Measurements from ENCODE around the gene SIGLEC7.

The SIGLEC7 gene

GRCh38 chr19:51119101-51119500 lies 23.0 kb upstream of the SIGLEC7 start:
- no peak for DNase-seq

- no peak for DNase-seq
These were observed 22.5 kb upstream of the SIGLEC7 start for GRCh38 chr19:51119611-51120010.

- DNase-seq = no peak
These were observed 21.9 kb upstream of the SIGLEC7 start for GRCh38 chr19:51120160-51120559.

GRCh38 chr19:51121257-51121656 lies 20.8 kb upstream of the SIGLEC7 start:
- DNase-seq = no peak

GRCh38 chr19:51122112-51122981 lies 19.8 kb upstream of the SIGLEC7 start:
- no peak for DNase-seq

- no peak for DNase-seq
These were observed 18.7 kb upstream of the SIGLEC7 start for GRCh38 chr19:51123381-51123800.

- DNase-seq = no peak
These were observed 18.3 kb upstream of the SIGLEC7 start for GRCh38 chr19:51123802-51124201.

GRCh38 chr19:51124216-51124615 lies 17.9 kb upstream of the SIGLEC7 start:
- DNase-seq = no peak

GRCh38 chr19:51124729-51125128 lies 17.4 kb upstream of the SIGLEC7 start, which contains the start of gene SIGLEC9:
SIGLEC9 (plus strand) TSS chr19:51124906; CDS start chr19:51124975, 69 bp downstream.
- DNase-seq = no peak

GRCh38 chr19:51125421-51126075 lies 16.6 kb upstream of the SIGLEC7 start:
- no peak for DNase-seq

- no peak for DNase-seq
These were observed 15.1 kb upstream of the SIGLEC7 start for GRCh38 chr19:51127032-51127431.

GRCh38 chr19:51127755-51128154 lies 14.3 kb upstream of the SIGLEC7 start:
- DNase-seq = no peak

GRCh38 chr19:51128227-51128626 lies 13.9 kb upstream of the SIGLEC7 start:
- DNase-seq = no peak

- no peak for DNase-seq
These were observed 12.4 kb upstream of the SIGLEC7 start for GRCh38 chr19:51129716-51130115.

GRCh38 chr19:51131780-51132680 lies 10.1 kb upstream of the SIGLEC7 start:
- no peak for DNase-seq

- no peak for DNase-seq
These were observed 7.1 kb upstream of the SIGLEC7 start for GRCh38 chr19:51135004-51135403.

- no peak for DNase-seq
These were observed 5.9 kb upstream of the SIGLEC7 start for GRCh38 chr19:51135986-51136762.

GRCh38 chr19:51136851-51137551 lies 5.1 kb upstream of the SIGLEC7 start:
- DNase-seq = no peak

- no peak for DNase-seq
These were observed 4.2 kb upstream of the SIGLEC7 start for GRCh38 chr19:51137792-51138425.

GRCh38 chr19:51138549-51138979 lies 3.5 kb upstream of the SIGLEC7 start:
- no peak for DNase-seq

Data from stimulated activated CD4-positive, alpha-beta T cell treated with anti-CD3 and anti-CD28 coated beads, Interleukin-4, amount 100 ng/mL, for 1 hour (primary cell).